Sigmoid colon (tissue), 7 donors: Measurements from ENCODE around the gene SLC17A9. TPM values are rescaled to one million over a fixed set of nuclear protein-coding genes. Genes with fewer than 3 reads are reported as not detected.
A peak's percentile ranks its signal among the peaks of the same experiment; 100 is the strongest.

Experiments
- DNase-seq: peaks from one replicate; pipeline ENCODE4 v3.0.0-alpha.2; 2019
- H3K27ac ChIP-seq, 4 donors: fragments of 200-600 bp; sonication (generic); one replicate each; pipeline ENCODE4 v1.5.1; 2016 to 2019; ENCODE audit warnings: mild to moderate bottlenecking in 1 of 4
- H3K27me3 ChIP-seq, 3 donors: fragments of 200-600 bp; sonication (generic); one replicate each; pipeline ENCODE4 v1.5.1; 2019; ENCODE audit warnings: mild to moderate bottlenecking in 1 of 3
- H3K36me3 ChIP-seq, 4 donors: fragments of 200-600 bp; sonication (generic); one replicate each; pipeline ENCODE4 v1.5.1; 2016 to 2019
- H3K4me1 ChIP-seq, 4 donors: fragments of 200-600 bp; sonication (generic); one replicate each; pipeline ENCODE4 v1.5.1; 2017 to 2019
- H3K4me3 ChIP-seq, 4 donors: fragments of 200-600 bp; sonication (generic); one replicate each; pipeline ENCODE4 v1.5.1; 2017 to 2019; ENCODE audit warnings: mild to moderate bottlenecking in 2 of 4, moderate library complexity in 1 of 4
- H3K9me3 ChIP-seq, 4 donors: fragments of 200-600 bp in 3 of 4; sonication (generic) in 3 of 4; one replicate each; pipeline versions ENCODE4 v1.5.1 to v1.6.1; 2013 to 2019
- EP300 ChIP-seq, 4 donors: sonication (generic); formaldehyde crosslinking; IDR thresholded peaks; one replicate each; pipeline ENCODE4 v1.6.1; 2017; ENCODE audit warnings: antibody characterized with exemption in 4 of 4
- POLR2A ChIP-seq, 2 donors: fragments of 450-650 bp; IDR thresholded peaks; one replicate each; pipeline ENCODE4 v1.6.1; 2016; ENCODE audit warnings: antibody characterized with exemption in 2 of 2, mild to moderate bottlenecking in 2 of 2, moderate library complexity in 2 of 2
- POLR2AphosphoS5 ChIP-seq, 4 donors: sonication (generic); formaldehyde crosslinking; IDR thresholded peaks; one replicate each; pipeline ENCODE4 v1.6.1; 2017; ENCODE audit warnings: antibody characterized with exemption in 4 of 4
- WGBS, 2 donors: extraction: QIAGEN DNeasy Blood & Tissue Kit; methylation state at CpG; one replicate each; pipeline ENCODE4 v1.1.7; 2013; 5-methylcytosine and 5-hydroxymethylcytosine counted together
- intact Hi-C: fragments of 100-400 bp; cut with DNase I; formaldehyde crosslinking; loops from one replicate; pipeline ENCODE4 v1.15.1; 2023
- polyA plus RNA-seq, 3 donors: library from polyadenylated mRNA; stranded (reverse); fragments of 200-250 nt; gene quantifications; one replicate each; pipeline ENCODE4 v1.2.3, GENCODE V29; 2013
- total RNA-seq, 4 donors: library from RNA; depleted of rRNA; stranded (reverse); fragments of >200 nt; gene quantifications; one replicate each; pipeline ENCODE4 v1.1.0, GENCODE V29; 2016
- TF ChIP-seq, protein P1 (sequence below), 4 experiments: fragments of 450-650 bp in 3 of 4; fragments of 200-600 bp in 1 of 4; IDR thresholded peaks; one replicate each; pipeline ENCODE4 v1.5.1; 2016 to 2019; ENCODE audit warnings: antibody characterized with exemption in 4 of 4, mild to moderate bottlenecking in 3 of 4, moderate library complexity in 2 of 4
- donor health status: healthy with polysubstance abuse.
- donor health status: Bipolar disorder and iron deficiency.
- donor health status: healthy.

The SLC17A9 gene
- total and polyA plus RNA-seq, 7 donors = 0.60 to 15.4 (median 2.9) TPM

DNA sequence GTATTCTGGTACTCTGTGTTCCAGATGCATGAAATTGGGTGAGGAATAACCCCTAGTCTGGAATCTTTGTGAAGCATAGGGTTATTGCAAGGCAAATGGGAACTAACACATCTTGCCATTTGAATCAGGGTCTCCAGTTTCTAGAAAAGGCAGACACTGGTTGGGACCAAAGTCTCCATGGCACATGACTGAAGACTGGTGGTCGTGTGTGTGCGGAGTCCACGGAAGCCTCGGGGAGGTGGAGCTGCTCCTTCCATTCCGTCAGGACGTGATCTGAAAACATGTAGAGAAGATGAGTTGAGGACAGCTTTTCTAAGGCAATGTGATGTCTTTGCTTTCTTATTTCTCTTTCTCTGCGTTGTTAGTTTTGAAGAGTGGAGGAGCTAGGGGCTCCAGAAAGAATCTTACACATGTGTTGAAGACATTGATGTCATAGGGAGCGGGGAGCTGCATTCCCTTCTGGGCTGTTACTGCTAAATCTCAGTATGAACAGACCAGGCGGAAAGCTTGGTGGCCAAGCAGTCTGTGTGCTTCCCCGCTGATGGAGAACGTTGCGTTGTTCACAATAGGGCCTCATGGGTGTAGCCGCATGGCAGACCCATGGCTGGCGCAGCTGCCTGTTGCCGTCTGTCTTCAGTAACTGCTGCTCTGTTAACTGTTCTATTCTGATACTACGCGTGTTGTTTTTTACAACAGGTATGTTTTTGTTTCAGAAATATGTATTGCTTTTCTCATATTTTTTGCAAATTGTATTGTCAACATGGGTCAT, 4.8 kb upstream of the SLC17A9 start:
- TF ChIP-seq EP300 (IDR thresholded peaks at IDR 0.05) = no peak
- TF ChIP-seq, protein P1, sequence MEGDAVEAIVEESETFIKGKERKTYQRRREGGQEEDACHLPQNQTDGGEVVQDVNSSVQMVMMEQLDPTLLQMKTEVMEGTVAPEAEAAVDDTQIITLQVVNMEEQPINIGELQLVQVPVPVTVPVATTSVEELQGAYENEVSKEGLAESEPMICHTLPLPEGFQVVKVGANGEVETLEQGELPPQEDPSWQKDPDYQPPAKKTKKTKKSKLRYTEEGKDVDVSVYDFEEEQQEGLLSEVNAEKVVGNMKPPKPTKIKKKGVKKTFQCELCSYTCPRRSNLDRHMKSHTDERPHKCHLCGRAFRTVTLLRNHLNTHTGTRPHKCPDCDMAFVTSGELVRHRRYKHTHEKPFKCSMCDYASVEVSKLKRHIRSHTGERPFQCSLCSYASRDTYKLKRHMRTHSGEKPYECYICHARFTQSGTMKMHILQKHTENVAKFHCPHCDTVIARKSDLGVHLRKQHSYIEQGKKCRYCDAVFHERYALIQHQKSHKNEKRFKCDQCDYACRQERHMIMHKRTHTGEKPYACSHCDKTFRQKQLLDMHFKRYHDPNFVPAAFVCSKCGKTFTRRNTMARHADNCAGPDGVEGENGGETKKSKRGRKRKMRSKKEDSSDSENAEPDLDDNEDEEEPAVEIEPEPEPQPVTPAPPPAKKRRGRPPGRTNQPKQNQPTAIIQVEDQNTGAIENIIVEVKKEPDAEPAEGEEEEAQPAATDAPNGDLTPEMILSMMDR (IDR thresholded peaks at IDR 0.05) = no peak
- TF ChIP-seq POLR2A (IDR thresholded peaks at IDR 0.05) = no peak
- TF ChIP-seq POLR2AphosphoS5 (IDR thresholded peaks at IDR 0.05) = no peak
- H3K9me3 ChIP-seq = no peaks in the 10 kb centered on the region
- WGBS, 2 donors = 96 to 97% methylated on average over 17 of the region's 17 CpGs
- peaks cover 0 to 26% (median 14%) of the 10 kb centered on the region in 4 donors for H3K4me1 ChIP-seq
- DNase-seq = no peak
- no peak overlapping the region for H3K4me3 ChIP-seq
- no peak overlapping the region for H3K27ac ChIP-seq
- H3K36me3 ChIP-seq = peaks cover 39 to 81% (median 54%) of the 10 kb centered on the region in 4 donors
- intact Hi-C loops = no loop called here
- H3K27me3 ChIP-seq = no peaks in the 10 kb centered on the region

DNA sequence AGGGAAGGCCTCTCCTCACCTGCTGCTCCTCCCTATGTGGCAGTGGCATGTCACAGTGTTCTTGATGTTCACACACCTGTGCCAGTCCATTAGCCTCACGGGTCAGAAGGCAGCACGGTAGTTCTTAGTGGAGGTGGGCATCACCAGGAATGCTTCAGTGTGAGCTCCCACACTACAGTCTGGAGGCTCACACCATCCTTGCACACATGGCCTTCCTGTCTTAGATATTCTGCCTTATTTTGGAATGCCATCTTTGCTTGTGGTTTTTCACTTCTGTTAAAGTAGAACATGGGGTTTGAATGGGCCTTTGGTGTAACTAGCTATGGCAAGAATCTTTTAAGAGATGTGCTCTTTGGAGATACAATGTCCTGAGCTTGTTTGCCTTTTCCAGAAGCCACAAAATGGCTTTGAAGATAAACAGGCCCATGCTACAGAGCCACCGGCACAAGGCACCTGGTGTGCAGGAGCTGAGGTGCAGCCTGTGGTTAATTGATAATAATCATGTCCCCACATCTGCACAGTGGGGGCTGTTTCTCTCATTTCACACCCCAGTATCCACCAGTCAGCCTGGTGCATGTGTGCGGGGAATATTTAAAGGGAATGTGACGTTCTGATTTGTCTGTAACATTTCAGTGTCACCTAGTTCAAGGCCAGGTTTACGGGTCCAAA, 3.2 kb upstream of the SLC17A9 start:
- 95 to 96% methylated on average over 6 of the region's 6 CpGs for WGBS, 2 donors

DNA sequence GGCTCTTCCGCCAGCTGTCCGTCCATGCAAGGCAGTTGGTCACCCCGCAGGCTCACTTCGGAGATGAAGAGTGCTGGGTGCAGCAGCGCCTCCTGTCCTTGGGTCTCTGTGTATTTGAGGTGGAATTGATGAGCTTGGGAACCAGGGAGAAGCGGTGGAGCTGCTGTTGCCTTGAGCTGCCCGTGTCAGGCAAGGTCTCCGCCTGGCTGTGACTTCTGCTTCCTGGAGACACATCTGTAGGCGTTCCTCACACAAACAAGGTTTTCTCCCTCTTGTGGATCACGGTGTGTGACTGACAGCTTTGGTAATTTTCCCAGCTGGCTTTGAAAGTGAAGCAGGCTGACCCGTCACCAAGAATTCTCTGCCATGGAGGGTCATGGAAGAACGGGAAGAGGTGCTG, 2.5 kb upstream of the SLC17A9 start:
- Histone ChIP-seq H3K9me3 (no peaks in the 10 kb centered on the region), H3K27ac (no peak overlapping the region), H3K36me3 (peaks cover 21 to 59% (median 32%) of the 10 kb centered on the region in 4 donors), H3K4me1 (peaks cover 0 to 42% (median 30%) of the 10 kb centered on the region in 4 donors), H3K4me3 (no peak overlapping the region), H3K27me3 (no peaks in the 10 kb centered on the region)
- intact Hi-C loops = loop anchor here (5.0 to 10.0 kb wide), 2 partner anchors 73 to 265 kb away; partner anchors contain the start of gene YTHDF1
- TF ChIP-seq POLR2AphosphoS5 (IDR thresholded peaks at IDR 0.05) (no peak), EP300 (IDR thresholded peaks at IDR 0.05) (no peak), POLR2A (IDR thresholded peaks at IDR 0.05) (no peak)
- TF ChIP-seq, protein P1 (IDR thresholded peaks at IDR 0.05) = no peak
- WGBS, 2 donors = 93 to 94% methylated on average over 12 of the region's 12 CpGs
- no peak for DNase-seq

More for the DNA sequence above, 3.2 kb upstream of the SLC17A9 start:
- intact Hi-C loops = no loop called here
- H3K4me1 ChIP-seq = peaks cover 0 to 41% (median 27%) of the 10 kb centered on the region in 4 donors
- TF ChIP-seq POLR2A (IDR thresholded peaks at IDR 0.05) (no peak), EP300 (IDR thresholded peaks at IDR 0.05) (no peak), POLR2AphosphoS5 (IDR thresholded peaks at IDR 0.05) (no peak)
- TF ChIP-seq, protein P1 (IDR thresholded peaks at IDR 0.05) = peak in 1 of 4 experiments; percentile 5
- peaks cover 28 to 65% (median 39%) of the 10 kb centered on the region in 4 donors for H3K36me3 ChIP-seq
- no peak overlapping the region for H3K4me3 ChIP-seq
- no peaks in the 10 kb centered on the region for H3K27me3 ChIP-seq
- no peak overlapping the region for H3K27ac ChIP-seq
- no peaks in the 10 kb centered on the region for H3K9me3 ChIP-seq
- DNase-seq = peak; percentile 48

DNA sequence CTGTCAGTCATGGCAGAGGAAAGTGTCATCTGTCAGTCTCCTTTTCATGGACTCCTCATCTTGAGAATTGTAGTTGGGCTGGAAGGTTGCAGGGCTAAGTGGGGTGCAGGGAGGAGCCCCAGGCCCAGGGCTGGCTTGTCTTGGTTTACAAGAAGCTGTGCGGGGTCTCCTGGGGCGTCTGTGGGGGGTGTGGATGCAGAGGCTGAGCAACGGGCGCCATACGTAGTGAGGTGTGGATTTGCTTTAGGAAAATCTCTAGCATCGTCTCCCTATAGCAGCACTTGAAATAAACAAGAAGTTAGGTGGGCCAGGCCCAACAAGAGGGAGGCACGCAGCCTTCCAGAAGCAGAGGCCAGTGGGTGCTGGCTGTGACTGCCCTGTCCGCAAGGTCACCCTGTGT, 1.8 kb upstream of the SLC17A9 start:
- Histone ChIP-seq H3K4me3 (no peak overlapping the region), H3K9me3 (no peaks in the 10 kb centered on the region), H3K36me3 (peaks cover 15 to 51% (median 27%) of the 10 kb centered on the region in 4 donors), H3K27me3 (no peaks in the 10 kb centered on the region), H3K27ac (no peak overlapping the region), H3K4me1 (peaks cover 0 to 35% (median 30%) of the 10 kb centered on the region in 4 donors)
- no peak for DNase-seq
- intact Hi-C loops = loop anchor here (5.0 to 10.0 kb wide), 2 partner anchors 73 to 264 kb away; partner anchors contain the start of gene YTHDF1
- WGBS, 2 donors = 94 to 95% methylated on average over 8 of the region's 8 CpGs
- TF ChIP-seq POLR2A (IDR thresholded peaks at IDR 0.05) = no peak
- TF ChIP-seq EP300 (IDR thresholded peaks at IDR 0.05) = no peak
- TF ChIP-seq POLR2AphosphoS5 (IDR thresholded peaks at IDR 0.05) = no peak
- TF ChIP-seq, protein P1 (IDR thresholded peaks at IDR 0.05) = no peak
